Breast epithelium (tissue), 3 donors: ENCODE data around the gene FCHO2.

Source experiments
- CTCF ChIP-seq, 3 donors: fragments of 450-650 bp; IDR thresholded peaks; one replicate each; pipeline ENCODE4 v1.5.1; 2016 to 2017; ENCODE audit warnings: antibody characterized with exemption in 3 of 3, mild to moderate bottlenecking in 3 of 3, moderate library complexity in 3 of 3
- POLR2AphosphoS5 ChIP-seq, 3 donors: sonication (generic); formaldehyde crosslinking; IDR thresholded peaks; one replicate each; pipeline ENCODE4 v1.6.1; 2017; ENCODE audit warnings: antibody characterized with exemption in 3 of 3

DNA sequence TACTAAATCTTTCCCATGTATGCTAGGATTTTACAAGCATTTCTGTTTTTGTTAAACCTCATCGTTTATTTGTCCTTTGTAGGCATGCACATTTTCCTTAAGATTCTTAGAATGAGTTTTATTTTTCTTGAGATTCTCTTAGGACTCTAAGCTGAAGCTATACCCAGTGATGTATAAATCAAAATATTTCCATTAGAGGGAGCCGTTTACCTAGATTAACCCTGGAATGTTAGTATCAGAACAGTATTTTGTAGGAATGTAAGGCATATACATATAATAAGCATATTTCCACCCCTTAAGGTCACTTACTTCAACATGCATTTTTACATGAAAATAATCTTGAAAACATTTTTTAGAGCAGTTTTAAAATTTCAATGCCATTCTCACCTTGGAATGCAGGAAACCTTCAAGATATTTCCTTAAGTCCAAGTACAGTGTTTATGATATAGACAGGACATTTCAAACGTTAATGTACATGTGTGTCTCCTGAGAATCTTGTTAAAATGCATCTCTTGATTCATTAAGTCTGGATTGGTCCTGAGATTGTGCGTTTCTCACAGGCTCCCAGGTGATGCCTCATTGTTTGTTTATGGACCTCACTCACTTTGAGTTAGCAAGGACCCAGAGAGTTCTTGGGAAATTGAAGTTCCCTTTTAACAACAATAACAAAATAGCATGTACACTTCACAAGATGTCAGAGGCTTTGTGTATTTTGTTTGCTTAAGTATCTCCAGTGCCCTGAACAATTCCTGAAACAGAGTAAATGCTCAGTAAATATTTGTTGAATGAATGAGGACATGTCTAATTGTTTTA, 34.9 kb upstream of the FCHO2 start:
- no peak for TF ChIP-seq CTCF (IDR thresholded peaks at IDR 0.05)
- no peak for TF ChIP-seq POLR2AphosphoS5 (IDR thresholded peaks at IDR 0.05)
